GM10266 (cell line): Measurements from ENCODE around the gene KIAA1191.

Source experiments
- DNase-seq: peaks from one replicate; pipeline ENCODE4 v3.0.0; 2012; ENCODE audit errors: extremely low spot score
- TF ChIP-seq, protein P1 (sequence below): IDR thresholded peaks from 2 replicates; pipeline ENCODE4 v1.5.1; 2012; ENCODE audit warnings: mild to moderate bottlenecking, low read depth; ENCODE audit not compliant: control insufficient read depth, insufficient read depth; ENCODE audit errors: missing control alignments

Gene KIAA1191

DNA sequence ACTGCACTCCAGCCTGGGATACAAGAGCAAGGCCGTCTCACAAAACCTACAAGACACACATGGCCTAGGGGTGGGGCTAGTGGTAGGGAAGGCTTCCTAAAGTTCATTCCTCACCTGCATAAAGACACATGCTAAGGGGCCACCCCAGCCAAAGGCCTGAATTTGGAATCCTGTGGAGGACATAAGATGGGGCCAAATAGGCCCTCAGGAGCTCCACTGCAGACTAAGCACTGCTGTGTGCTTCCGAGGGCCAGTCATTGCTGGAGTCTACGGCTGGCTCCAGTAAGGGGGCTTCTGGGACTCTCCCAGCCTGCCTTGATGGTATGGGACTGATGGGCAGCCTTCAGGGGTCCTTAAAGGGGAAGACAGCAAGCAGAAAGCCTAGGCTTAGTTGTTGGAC lies 21.2 kb upstream of the KIAA1191 start:
- TF ChIP-seq, protein P1, sequence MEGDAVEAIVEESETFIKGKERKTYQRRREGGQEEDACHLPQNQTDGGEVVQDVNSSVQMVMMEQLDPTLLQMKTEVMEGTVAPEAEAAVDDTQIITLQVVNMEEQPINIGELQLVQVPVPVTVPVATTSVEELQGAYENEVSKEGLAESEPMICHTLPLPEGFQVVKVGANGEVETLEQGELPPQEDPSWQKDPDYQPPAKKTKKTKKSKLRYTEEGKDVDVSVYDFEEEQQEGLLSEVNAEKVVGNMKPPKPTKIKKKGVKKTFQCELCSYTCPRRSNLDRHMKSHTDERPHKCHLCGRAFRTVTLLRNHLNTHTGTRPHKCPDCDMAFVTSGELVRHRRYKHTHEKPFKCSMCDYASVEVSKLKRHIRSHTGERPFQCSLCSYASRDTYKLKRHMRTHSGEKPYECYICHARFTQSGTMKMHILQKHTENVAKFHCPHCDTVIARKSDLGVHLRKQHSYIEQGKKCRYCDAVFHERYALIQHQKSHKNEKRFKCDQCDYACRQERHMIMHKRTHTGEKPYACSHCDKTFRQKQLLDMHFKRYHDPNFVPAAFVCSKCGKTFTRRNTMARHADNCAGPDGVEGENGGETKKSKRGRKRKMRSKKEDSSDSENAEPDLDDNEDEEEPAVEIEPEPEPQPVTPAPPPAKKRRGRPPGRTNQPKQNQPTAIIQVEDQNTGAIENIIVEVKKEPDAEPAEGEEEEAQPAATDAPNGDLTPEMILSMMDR = no peak
- DNase-seq = no peak

DNA sequence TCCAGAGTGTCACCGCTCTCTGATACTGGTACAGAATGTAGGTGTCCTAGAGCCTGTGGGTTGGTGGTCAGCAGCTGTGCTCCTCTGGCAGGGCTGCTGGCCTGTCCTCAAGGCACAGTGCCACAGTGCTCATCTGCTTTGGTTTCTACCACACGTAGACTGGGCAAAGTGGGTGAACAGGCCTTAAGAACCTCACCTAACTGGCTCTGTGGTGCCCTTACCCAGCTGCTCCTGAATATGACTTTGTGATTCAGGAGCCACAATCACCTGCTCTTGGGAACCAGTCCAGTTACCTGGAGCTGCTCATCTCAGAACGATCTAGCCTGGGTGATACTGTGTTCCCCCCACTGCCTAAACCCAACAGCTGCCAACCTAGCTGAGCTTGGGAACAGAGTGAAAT lies 20.4 kb upstream of the KIAA1191 start:
- no peak for DNase-seq
- TF ChIP-seq, protein P1 = no peak

DNA sequence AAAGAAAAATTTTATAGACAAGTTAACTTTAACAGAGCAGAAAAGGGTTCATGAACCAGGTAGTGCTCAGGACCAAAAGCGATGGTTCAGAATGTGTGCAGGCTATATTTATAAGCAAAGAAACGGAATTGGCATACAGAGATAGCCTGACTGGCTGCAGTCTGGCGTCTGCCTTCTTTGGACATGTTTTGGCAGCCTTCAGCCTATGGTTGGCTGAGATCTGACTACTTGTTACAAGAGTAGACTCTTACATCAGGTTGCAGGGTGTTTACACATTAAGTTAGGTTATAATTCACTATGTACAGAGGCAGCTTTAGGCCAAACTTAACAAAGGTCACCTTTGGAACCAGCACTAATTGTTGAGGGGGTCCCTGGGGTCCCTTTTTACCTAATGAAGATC lies 19.9 kb upstream of the KIAA1191 start:
- DNase-seq = no peak
- TF ChIP-seq, protein P1 = no peak

DNA sequence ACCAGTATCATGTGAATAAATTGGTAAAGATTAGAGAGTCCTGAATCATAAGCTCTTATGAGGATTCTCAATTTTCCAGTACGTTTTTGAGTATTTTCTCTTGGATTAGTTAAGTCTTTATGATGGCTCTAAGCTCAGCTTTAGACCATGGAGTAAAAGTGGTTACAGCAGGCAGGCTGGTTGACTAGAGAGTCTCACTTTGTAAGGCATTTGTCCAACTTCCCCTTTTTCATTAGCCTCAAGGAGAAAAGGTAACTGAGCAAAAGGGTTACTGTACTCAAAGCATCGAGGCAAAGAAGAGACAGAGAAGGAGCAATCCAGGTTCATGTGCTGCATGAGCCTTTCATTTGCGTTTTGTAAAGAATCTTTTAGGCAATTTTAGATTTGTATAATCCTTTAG lies 18.3 kb upstream of the KIAA1191 start:
- DNase-seq = no peak
- TF ChIP-seq, protein P1 = no peak

DNA sequence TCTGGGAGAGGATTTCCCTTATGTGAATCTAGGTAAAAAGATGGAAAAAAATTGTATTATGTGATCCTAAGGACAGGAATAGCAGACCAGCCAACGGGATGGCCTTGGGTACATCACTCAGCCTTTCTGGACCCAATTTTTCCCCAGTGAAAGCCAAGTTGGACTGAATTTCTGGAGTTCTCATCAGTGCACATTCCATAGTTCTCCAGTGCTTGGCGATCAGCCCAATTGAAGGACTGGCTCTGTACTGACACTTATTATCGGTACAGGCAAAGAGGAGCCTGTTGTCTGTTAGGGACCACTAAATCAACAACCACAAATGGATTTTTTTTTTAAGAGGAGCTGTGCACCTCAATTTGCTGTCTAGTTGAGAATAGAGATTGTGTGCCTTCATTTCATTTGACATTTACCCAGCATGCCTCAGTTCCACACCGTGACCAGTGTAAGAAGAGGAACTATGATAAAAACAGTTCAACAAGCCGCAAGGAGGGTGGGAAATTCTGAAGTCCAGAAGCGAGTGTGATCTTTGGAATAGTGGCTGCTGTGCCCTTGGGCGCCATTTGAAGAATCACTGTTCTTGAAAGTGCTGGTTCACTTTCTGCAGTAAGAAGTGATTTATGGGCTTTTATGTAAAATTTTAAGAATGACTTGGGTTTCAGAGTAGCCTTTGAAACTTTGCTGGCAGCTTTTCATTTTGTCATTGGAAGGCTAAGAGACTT lies 11.7 kb upstream of the KIAA1191 start:
- no peak for DNase-seq
- TF ChIP-seq, protein P1 = no peak

DNA sequence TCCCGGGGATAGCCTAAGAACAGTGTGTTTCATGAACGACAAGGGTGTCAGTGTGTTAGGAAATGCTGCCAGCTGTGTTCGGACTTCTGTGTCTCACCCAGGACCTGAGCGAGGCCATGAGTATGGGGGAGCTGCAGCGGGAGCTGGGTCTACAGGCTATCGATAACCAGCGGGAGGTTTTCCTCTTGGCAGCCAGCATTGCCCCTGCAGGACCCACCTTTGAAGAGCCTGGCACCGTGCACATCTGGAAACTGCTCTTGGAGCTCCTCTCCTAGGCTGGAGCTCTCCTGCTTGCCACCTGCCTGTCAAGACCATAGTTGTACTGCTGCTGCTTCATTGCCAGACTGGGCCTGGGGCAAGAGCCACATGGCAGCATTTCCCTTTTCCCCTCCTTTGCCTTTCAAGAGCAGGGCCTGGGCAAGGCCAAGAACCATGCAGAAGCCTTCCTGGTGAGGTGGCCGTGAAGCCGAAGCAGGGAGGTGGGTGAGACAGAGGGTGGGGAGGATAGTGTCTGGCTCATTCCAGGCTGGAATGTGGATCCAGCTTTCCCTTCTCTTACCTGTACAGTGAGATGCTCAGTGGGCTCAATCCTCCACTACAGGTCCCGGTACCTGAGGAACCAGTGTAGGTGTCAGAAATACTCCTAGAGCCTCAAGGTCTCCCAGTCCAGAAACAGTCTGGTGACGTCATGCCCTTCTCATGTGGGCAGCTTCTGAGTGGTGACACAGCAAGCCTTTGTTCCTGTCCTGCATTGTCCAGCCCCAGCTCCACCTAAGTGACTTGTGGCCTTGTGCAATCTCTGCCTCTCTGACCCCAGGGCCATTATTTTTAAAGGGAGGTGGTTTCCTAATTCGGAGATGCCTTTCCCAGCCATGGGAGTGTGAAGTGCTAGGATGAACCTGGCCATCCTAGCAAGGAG lies 10.3 kb upstream of the KIAA1191 start:
- DNase-seq = no peak

More for the DNA sequence above, 10.3 kb upstream of the KIAA1191 start:
- TF ChIP-seq, protein P1 = no peak
